PFSK-1 (cell line): ENCODE results near the gene SF3A1.

Experiments used
- FOXP2 ChIP-seq: optimal IDR thresholded peaks from 2 replicates; pipeline ENCODE3; 2011; ENCODE audit warnings: borderline replicate concordance, control low read depth, inconsistent platforms; ENCODE audit not compliant: insufficient read depth; ENCODE audit errors: extremely low read length, extremely low read depth
- POLR2AphosphoS5 ChIP-seq: IDR thresholded peaks from 2 replicates; pipeline ENCODE4 v1.6.1; 2012; ENCODE audit warnings: low read depth, mild to moderate bottlenecking, control low read depth, low read length, moderate library complexity
- SIN3A ChIP-seq: IDR thresholded peaks from 2 replicates; pipeline ENCODE4 v1.6.1; 2012; ENCODE audit warnings: mild to moderate bottlenecking, low read length, moderate library complexity, borderline replicate concordance; ENCODE audit not compliant: insufficient read depth
- TAF1 ChIP-seq: IDR thresholded peaks from 2 replicates; pipeline ENCODE4 v1.6.1; 2012; ENCODE audit warnings: low read length, control low read depth, borderline replicate concordance; ENCODE audit not compliant: insufficient read depth
- TF ChIP-seq, protein P1 (sequence below), 2 experiments: IDR thresholded peaks; 2 replicates each; pipeline versions ENCODE4 v1.6.1 to v1.8.0; 2011 to 2012; ENCODE audit warnings: low read depth in 2 of 2, low read length in 2 of 2, control low read depth in 1 of 2, inconsistent platforms in 1 of 2, mild to moderate bottlenecking in 1 of 2, moderate library complexity in 1 of 2; ENCODE audit not compliant: insufficient read depth in 1 of 2

SF3A1 gene

DNA sequence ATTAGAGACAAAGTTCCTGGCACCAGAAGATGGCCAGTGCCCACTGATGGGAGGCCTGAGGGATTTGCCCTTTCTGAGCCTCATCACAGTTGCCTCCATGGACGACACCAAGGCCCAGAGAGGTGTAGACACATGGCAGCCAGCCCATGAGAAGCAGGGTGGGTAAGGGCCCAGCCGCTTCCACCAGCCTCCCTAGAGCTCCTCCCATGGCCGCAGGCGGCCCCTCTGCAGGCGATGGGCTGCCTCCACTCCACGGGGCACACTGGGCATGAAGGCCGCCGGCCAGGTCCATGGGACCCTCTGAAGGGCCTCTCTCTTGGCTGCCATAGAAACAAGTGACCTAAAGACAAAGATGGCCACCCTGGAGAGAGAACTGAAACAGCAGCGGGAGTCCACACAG is 14.6 kb upstream of the SF3A1 start:
- TF ChIP-seq POLR2AphosphoS5 (no peak), SIN3A (no peak)

DNA sequence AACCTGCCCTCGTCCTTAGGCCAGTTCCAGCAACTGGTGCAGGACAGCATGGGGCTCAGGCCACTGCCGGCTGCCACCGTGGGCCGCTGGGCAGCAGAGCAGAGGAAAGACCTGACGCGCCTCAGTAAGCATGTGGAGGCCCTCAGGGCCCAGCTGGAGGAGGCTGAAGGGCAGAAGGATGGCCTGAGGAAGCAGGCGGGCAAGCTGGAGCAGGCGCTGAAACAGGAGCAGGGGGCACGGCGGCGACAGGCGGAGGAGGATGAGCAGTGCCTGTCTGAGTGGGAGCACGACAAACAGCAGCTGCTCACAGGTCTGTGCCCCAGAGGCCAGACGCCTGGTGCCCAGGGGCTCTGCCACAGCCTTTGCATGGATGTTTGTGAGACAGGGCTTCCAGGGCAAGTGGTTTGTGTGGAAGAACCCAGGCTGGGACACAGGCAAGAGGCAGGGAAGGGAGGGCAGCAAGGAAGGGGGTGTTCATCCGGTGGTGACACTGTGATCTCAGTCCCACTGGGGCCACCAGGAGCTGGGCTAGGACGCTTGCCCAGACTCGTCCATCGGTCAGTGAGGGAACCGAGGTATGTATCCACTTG is 14.0 kb upstream of the SF3A1 start:
- TF ChIP-seq FOXP2 (no peak), POLR2AphosphoS5 (no peak), TAF1 (no peak), SIN3A (no peak)
- TF ChIP-seq, protein P1, sequence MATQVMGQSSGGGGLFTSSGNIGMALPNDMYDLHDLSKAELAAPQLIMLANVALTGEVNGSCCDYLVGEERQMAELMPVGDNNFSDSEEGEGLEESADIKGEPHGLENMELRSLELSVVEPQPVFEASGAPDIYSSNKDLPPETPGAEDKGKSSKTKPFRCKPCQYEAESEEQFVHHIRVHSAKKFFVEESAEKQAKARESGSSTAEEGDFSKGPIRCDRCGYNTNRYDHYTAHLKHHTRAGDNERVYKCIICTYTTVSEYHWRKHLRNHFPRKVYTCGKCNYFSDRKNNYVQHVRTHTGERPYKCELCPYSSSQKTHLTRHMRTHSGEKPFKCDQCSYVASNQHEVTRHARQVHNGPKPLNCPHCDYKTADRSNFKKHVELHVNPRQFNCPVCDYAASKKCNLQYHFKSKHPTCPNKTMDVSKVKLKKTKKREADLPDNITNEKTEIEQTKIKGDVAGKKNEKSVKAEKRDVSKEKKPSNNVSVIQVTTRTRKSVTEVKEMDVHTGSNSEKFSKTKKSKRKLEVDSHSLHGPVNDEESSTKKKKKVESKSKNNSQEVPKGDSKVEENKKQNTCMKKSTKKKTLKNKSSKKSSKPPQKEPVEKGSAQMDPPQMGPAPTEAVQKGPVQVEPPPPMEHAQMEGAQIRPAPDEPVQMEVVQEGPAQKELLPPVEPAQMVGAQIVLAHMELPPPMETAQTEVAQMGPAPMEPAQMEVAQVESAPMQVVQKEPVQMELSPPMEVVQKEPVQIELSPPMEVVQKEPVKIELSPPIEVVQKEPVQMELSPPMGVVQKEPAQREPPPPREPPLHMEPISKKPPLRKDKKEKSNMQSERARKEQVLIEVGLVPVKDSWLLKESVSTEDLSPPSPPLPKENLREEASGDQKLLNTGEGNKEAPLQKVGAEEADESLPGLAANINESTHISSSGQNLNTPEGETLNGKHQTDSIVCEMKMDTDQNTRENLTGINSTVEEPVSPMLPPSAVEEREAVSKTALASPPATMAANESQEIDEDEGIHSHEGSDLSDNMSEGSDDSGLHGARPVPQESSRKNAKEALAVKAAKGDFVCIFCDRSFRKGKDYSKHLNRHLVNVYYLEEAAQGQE (IDR thresholded peaks at IDR 0.05; ENCODE audit: insufficient read depth in 1 of 2, low read depth in 2 of 2, low read length in 2 of 2) = no peak

DNA sequence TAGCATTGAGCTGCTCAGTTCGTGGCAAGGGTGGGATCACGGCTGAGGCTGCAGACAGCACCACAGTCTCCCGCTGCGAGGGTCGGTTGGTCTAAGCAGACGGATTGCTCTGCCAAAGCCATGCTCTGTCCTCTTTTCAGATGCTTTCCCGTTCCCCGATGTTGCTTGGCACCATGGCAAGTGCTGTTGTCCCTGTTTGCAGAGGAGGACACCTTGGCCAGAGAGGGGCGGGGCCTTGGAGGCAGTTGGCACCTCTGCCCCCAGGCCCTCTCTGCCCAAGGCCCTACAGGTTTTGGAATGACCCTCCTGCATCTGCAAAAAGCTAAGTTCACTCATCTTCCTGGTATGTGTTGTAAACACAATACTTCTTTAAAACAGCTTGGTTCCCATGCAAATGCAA is 11.7 kb upstream of the SF3A1 start:
- TF ChIP-seq SIN3A = no peak
- TF ChIP-seq TAF1 = no peak

DNA sequence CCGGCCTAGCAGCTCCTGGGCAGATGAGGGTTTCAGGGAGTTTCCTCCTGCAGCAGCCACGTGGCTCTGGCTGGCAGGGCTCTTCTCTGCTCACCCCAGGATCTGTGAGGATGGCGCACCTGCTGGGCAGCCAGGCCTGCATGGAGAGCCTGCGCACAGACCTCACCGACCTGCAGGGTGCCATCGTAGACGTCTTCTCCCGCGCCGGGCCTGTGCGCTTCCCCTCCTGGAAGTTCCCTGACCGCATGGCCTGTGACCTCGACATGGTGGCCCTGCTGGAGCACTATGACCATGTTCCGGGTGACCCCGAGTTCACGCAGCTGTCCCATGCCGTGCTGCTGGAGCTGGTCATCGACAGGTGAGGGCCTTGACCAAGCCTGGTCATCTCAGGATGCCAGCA is 9.2 kb upstream of the SF3A1 start:
- TF ChIP-seq TAF1 (no peak), SIN3A (no peak), POLR2AphosphoS5 (no peak), FOXP2 (no peak)
- TF ChIP-seq, protein P1 (IDR thresholded peaks at IDR 0.05; ENCODE audit: insufficient read depth in 1 of 2, low read depth in 2 of 2, low read length in 2 of 2) = no peak

DNA sequence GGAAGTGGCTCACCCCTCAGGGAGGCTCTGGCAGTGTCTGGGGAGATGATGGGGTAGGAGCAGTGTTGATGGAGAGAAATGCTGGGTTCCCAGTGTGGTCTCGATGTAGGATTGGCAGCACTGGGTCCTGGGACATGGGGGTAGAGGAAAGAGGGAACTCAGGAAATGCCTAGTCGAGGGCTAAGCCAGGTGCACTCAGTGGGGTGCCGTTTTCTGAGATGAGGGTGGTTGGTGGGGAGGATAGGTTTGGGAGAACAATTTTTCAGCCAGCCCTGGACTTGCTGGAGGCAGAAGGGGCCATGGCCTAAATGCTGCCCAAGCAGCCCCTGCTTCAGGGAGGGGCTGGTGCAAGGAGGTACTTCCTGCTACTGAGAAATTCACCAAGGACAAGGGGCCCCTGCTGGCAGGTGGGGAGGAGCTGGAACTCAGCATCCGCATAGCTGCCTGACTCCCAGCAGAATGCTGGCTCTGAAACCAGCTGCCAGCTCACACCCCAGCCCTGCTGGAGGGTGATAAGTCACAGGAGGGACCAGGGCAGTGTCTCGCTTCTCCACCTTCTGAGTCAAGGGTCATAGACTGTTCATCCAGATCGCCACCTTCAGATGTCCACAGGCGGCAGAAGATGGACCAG is 6.1 kb upstream of the SF3A1 start:
- no peak for TF ChIP-seq TAF1
- TF ChIP-seq, protein P1 (IDR thresholded peaks at IDR 0.05; ENCODE audit: insufficient read depth in 1 of 2, low read depth in 2 of 2, low read length in 2 of 2) = no peak
- no peak for TF ChIP-seq SIN3A
- TF ChIP-seq FOXP2 = no peak
- TF ChIP-seq POLR2AphosphoS5 = no peak

DNA sequence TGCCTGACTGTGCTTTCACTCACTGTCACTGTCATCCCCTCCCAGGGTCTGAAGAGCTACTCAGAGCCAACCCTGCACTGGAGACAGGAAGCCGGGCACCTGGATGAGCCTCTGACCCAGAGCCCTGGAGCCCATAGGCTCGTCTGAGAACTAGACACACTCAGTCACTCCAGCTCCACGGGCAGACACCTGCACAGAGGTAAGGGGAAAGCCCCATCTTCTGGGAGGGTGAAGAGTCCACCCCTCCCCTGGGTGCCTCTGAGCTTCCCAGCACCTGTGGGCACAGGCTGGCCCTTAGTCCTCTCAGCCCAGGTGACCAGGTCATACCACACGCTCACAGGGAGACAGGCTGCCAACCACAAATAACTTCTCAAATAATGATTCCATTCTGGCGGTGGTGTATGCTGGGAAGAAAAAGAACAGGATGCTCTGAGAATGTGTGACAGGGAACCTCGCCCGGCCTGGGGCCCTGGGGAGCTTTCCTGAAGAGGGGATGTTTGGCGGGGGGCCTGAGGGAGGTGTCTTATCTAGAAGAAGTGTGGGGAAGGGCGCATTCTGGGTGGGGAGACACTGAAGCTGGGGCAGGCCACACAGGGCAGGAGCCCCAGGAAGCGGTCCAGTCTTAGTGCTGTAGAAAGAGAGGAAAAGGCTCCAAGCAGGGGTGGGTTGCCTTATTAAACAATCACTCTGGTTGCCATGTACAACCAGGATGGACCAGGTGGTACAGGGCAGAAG is 5.4 kb upstream of the SF3A1 start:
- no peak for TF ChIP-seq FOXP2
- no peak for TF ChIP-seq SIN3A
- TF ChIP-seq POLR2AphosphoS5 = no peak
- no peak for TF ChIP-seq TAF1
- TF ChIP-seq, protein P1 (IDR thresholded peaks at IDR 0.05; ENCODE audit: insufficient read depth in 1 of 2, low read depth in 2 of 2, low read length in 2 of 2) = no peak
